Right ventricle myocardium superior (tissue), 1 donor: ENCODE data around the gene GPER1. TPM values are rescaled to one million over a fixed set of nuclear protein-coding genes. Genes with fewer than 3 reads are reported as not detected.
"Not testable (repeated sequence)": the region's sequence is repeated elsewhere in the genome, so short reads cannot be mapped to it uniquely, and the experiment has no call there.

Experiments
- ATAC-seq: fragments of 200-7000 bp; cut with Tn5 transposase; one replicate; pipeline ENCODE4 v1.9.1; 2020; ENCODE audit warnings: mild to moderate bottlenecking; ENCODE audit not compliant: poor library complexity
- DNase-seq: peaks from one replicate; pipeline ENCODE4 v3.0.0-alpha.2; 2020
- intact Hi-C: fragments of 100-400 bp; cut with DNase I; formaldehyde crosslinking; loops from one replicate; pipeline ENCODE4 v1.11.2; 2022
- total RNA-seq: library from RNA; stranded (reverse); fragmentation: NEBNext Ultra II Directional; extraction: Animal tissue kit (Norgen Biotek cat#: 25700); gene quantifications from one replicate; pipeline ENCODE4 v1.2.1, GENCODE V29; 2021
- donor health status: DM: no; HTN: yes; CAD: no; lungs with severe emphysema.

GPER1 gene
- total RNA-seq, 1 donor from 2014 or later: 2.5 TPM

GRCh38 chr7:1063361-1063760, 24.6 kb upstream of the GPER1 start:
- ATAC-seq (no peak), DNase-seq (no peak)
- intact Hi-C loops: no loop called here

GRCh38 chr7:1064581-1064980, 23.3 kb upstream of the GPER1 start:
- intact Hi-C loops: no loop called here
- ATAC-seq (no peak), DNase-seq (peak; percentile 27)

- intact Hi-C loops: loop anchor here (1.0 kb wide), 1 partner anchor 72 kb away; no protein-coding TSS in a partner anchor
- DNase-seq (no peak), ATAC-seq (no peak)
These were observed 22.7 kb upstream of the GPER1 start for GRCh38 chr7:1065263-1065584.

GRCh38 chr7:1065585-1066241, 22.2 kb upstream of the GPER1 start:
- ATAC-seq (peak; percentile 98), DNase-seq (peak; percentile 93)
- intact Hi-C loops: loop anchor here (1.0 kb wide), 1 partner anchor 72 kb away; no protein-coding TSS in a partner anchor

GRCh38 chr7:1066242-1066588, 21.7 kb upstream of the GPER1 start:
- DNase-seq (no peak), ATAC-seq (no peak)
- intact Hi-C loops: no loop called here

- no peak for ATAC-seq
- intact Hi-C loops: no loop called here
- no peak for DNase-seq
These were observed 19.9 kb upstream of the GPER1 start for GRCh38 chr7:1068013-1068412.

GRCh38 chr7:1068619-1069018, 19.3 kb upstream of the GPER1 start:
- no peak for DNase-seq
- intact Hi-C loops: no loop called here
- ATAC-seq: no peak

GRCh38 chr7:1070544-1071011, 17.3 kb upstream of the GPER1 start:
- DNase-seq: no peak
- intact Hi-C loops: no loop called here
- no peak for ATAC-seq

GRCh38 chr7:1071731-1072254, 16.1 kb upstream of the GPER1 start:
- no peak for DNase-seq
- intact Hi-C loops: no loop called here
- ATAC-seq: no peak

GRCh38 chr7:1073142-1073977, 14.6 kb upstream of the GPER1 start:
- intact Hi-C loops: no loop called here
- no peak for DNase-seq
- ATAC-seq: no peak

GRCh38 chr7:1074018-1074417, 13.9 kb upstream of the GPER1 start:
- ATAC-seq, DNase-seq, intact Hi-C loops: not testable (repeated sequence)

- DNase-seq (no peak), ATAC-seq (no peak)
- intact Hi-C loops: no loop called here
These were observed 13.1 kb upstream of the GPER1 start for GRCh38 chr7:1074593-1075431.

- DNase-seq (peak; percentile 67), ATAC-seq (peak; percentile 68)
- intact Hi-C loops: no loop called here
These were observed 11.5 kb upstream of the GPER1 start for GRCh38 chr7:1076184-1077072.

GRCh38 chr7:1078519-1078918, 9.4 kb upstream of the GPER1 start:
- no peak for ATAC-seq
- no peak for DNase-seq
- intact Hi-C loops: no loop called here

GRCh38 chr7:1078985-1079384, 8.9 kb upstream of the GPER1 start:
- intact Hi-C loops: no loop called here
- DNase-seq: no peak
- no peak for ATAC-seq

GRCh38 chr7:1079546-1079945, 8.4 kb upstream of the GPER1 start:
- no peak for DNase-seq
- intact Hi-C loops: no loop called here
- no peak for ATAC-seq

- ATAC-seq: no peak
- DNase-seq: no peak
- intact Hi-C loops: no loop called here
These were observed 7.5 kb upstream of the GPER1 start for GRCh38 chr7:1080252-1080920.

- ATAC-seq: no peak
- intact Hi-C loops: no loop called here
- DNase-seq: no peak
These were observed 7.0 kb upstream of the GPER1 start for GRCh38 chr7:1080921-1081255.
